ENCODE measurements around the gene GDPD4. TPM values are rescaled to one million over a fixed set of nuclear protein-coding genes. Genes with fewer than 3 reads are reported as not detected.

Gene GDPD4
- total RNA-seq, 1 donor from 2014 or later: not detected

DNA sequence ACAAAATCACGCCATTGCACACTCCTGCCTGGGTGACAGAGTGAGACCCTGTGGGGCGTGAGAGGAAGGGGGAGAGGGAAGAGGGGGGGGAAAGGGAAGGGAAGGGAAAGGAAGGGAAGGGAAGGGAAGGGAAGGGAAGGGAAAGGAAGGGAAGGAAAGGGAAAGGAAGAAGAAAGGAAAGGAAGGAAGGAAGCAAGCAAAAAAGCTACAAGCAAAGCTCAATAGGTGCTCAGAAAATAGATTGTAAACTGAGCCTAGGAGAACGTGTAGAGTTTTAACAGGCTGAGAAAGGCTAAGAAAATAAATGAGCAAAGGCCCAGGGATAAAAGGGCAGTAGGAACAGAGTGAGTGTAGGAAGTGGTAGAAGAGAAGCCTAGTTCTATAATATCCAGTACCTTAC, 30.8 kb upstream of the GDPD4 start:
- no peak for ATAC-seq
- H3K9me3 ChIP-seq: no peaks in the 10 kb centered on the region
- intact Hi-C loops (cut with DNase I): no loop called here

DNA sequence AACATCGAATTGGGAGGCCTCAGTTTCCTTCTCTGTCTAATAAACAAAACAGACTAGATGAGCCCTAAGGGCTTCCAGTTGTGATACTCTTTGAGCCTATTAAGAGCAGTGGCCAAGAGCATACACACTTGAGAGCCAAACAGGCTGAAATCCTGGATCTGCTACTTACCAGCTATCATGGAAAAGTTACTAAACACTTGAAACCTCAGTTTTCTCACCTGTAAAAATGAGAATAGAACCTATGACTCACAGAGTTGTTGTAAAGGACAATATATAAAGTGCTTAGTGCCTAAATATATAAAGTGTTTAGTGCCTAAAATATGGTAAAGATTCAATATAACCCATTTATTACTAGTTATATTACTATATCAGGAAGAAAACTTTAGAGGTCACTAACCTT, 23.7 kb upstream of the GDPD4 start:
- TF ChIP-seq, protein P1, sequence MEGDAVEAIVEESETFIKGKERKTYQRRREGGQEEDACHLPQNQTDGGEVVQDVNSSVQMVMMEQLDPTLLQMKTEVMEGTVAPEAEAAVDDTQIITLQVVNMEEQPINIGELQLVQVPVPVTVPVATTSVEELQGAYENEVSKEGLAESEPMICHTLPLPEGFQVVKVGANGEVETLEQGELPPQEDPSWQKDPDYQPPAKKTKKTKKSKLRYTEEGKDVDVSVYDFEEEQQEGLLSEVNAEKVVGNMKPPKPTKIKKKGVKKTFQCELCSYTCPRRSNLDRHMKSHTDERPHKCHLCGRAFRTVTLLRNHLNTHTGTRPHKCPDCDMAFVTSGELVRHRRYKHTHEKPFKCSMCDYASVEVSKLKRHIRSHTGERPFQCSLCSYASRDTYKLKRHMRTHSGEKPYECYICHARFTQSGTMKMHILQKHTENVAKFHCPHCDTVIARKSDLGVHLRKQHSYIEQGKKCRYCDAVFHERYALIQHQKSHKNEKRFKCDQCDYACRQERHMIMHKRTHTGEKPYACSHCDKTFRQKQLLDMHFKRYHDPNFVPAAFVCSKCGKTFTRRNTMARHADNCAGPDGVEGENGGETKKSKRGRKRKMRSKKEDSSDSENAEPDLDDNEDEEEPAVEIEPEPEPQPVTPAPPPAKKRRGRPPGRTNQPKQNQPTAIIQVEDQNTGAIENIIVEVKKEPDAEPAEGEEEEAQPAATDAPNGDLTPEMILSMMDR (IDR thresholded peaks at IDR 0.05): no peak
- peaks cover 13% of the 10 kb centered on the region for H3K36me3 ChIP-seq
- H3K27me3 ChIP-seq: no peaks in the 10 kb centered on the region

More for the DNA sequence above, 30.8 kb upstream of the GDPD4 start:
- Histone ChIP-seq H3K4me3 (no peak overlapping the region), H3K27me3 (no peaks in the 10 kb centered on the region), H3K36me3 (peaks cover 15% of the 10 kb centered on the region), H3K4me1 (no peaks in the 10 kb centered on the region), H3K27ac (no peak overlapping the region)
- TF ChIP-seq, protein P1 (IDR thresholded peaks at IDR 0.05): no peak
- DNase-seq: no peak

DNA sequence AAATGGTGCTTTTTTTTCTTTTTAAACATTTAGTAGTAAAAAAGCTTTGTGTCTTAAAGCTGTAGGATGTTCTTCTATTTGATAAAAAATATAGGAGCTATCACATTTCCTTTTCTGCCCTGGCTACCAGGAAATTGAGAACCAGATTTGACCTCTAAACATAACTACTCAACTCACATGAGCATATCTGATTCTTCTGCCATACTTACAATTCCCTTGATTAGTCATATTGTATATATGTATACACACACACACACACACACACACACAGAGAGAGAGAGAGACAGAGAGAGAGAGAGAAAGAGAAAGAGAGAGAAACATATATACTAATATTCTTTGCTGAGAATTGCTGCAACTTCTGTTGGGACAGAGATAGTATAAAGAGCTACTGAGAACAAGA, 23.0 kb upstream of the GDPD4 start:
- Histone ChIP-seq H3K4me1 (no peaks in the 10 kb centered on the region), H3K4me3 (no peak overlapping the region), H3K27me3 (no peaks in the 10 kb centered on the region), H3K27ac (no peak overlapping the region), H3K9me3 (no peaks in the 10 kb centered on the region), H3K36me3 (peaks cover 13% of the 10 kb centered on the region)
- DNase-seq (no peak), ATAC-seq (no peak)
- TF ChIP-seq, protein P1 (IDR thresholded peaks at IDR 0.05): no peak
- intact Hi-C loops (cut with DNase I): no loop called here

More for the DNA sequence above, 23.7 kb upstream of the GDPD4 start:
- ATAC-seq: no peak
- Histone ChIP-seq H3K27ac (no peak overlapping the region), H3K9me3 (no peaks in the 10 kb centered on the region), H3K4me1 (no peaks in the 10 kb centered on the region), H3K4me3 (no peak overlapping the region)
- DNase-seq: no peak
- intact Hi-C loops (cut with DNase I): no loop called here

- Histone ChIP-seq H3K4me3 (no peak overlapping the region), H3K4me1 (no peaks in the 10 kb centered on the region), H3K27ac (no peak overlapping the region), H3K27me3 (no peaks in the 10 kb centered on the region), H3K9me3 (no peaks in the 10 kb centered on the region), H3K36me3 (peaks cover 13% of the 10 kb centered on the region)
- DNase-seq: no peak
- intact Hi-C loops (cut with DNase I): no loop called here
- TF ChIP-seq, protein P1 (IDR thresholded peaks at IDR 0.05): no peak
- ATAC-seq: no peak
Measured at GRCh38 chr11:77322926-77323590, 21.6 kb upstream of the GDPD4 start.

- Histone ChIP-seq H3K27ac (no peak overlapping the region), H3K4me3 (no peak overlapping the region), H3K4me1 (no peaks in the 10 kb centered on the region), H3K27me3 (no peaks in the 10 kb centered on the region), H3K9me3 (no peaks in the 10 kb centered on the region), H3K36me3 (peaks cover 13% of the 10 kb centered on the region)
- intact Hi-C loops (cut with DNase I): no loop called here
- TF ChIP-seq, protein P1 (IDR thresholded peaks at IDR 0.05): no peak
- ATAC-seq (peak; percentile 59), DNase-seq (no peak)
Measured at GRCh38 chr11:77322506-77322905, 21.0 kb upstream of the GDPD4 start.

DNA sequence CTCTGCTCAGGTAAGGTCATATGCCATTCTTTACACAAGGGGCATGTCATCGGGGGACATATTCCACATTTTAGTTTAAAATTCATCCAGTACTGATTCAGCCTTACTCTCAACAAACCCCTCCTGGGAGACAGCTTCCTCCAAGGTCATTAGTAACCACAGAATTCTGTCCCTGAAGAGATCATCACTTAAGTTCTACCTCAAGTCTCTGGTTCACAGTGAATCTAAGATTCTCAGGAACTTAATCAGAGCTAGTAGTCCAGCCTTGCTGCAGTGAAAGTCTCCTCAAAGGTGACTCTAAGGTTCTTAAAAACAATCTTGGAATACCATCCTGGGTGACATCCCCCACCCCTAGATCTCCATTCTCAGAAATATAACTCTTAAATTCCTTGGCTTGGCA, 18.9 kb upstream of the GDPD4 start:
- Histone ChIP-seq H3K27me3 (no peaks in the 10 kb centered on the region), H3K36me3 (peaks cover 9% of the 10 kb centered on the region), H3K4me1 (no peaks in the 10 kb centered on the region), H3K4me3 (no peak overlapping the region), H3K9me3 (no peaks in the 10 kb centered on the region), H3K27ac (no peak overlapping the region)
- TF ChIP-seq, protein P1 (IDR thresholded peaks at IDR 0.05): no peak
- ATAC-seq: no peak
- DNase-seq: no peak
- intact Hi-C loops (cut with DNase I): no loop called here

All from upper lobe of right lung (tissue), 1 donor.